Progenitor cell of endocrine pancreas (in vitro differentiated cells): Measurements from ENCODE around the gene COL12A1. TPM values are rescaled to one million over a fixed set of nuclear protein-coding genes. Genes with fewer than 3 reads are reported as not detected.

Experiments used
- DNase-seq: peaks from one replicate; pipeline ENCODE4 v3.0.0; 2021; ENCODE audit warnings: low spot score; ENCODE audit not compliant: unreplicated experiment
- H3K27ac Mint-ChIP-seq: 2 replicates; pipeline ENCODE4 v1.8.0; 2021; ENCODE audit warnings: mild to moderate bottlenecking, moderate library complexity, mixed read lengths
- H3K27me3 Mint-ChIP-seq: 2 replicates; pipeline ENCODE4 v1.8.0; 2021; ENCODE audit warnings: mixed read lengths
- H3K36me3 Mint-ChIP-seq: 2 replicates; pipeline ENCODE4 v1.8.0; 2022; ENCODE audit warnings: mixed read lengths; ENCODE audit not compliant: insufficient read depth
- H3K4me1 Mint-ChIP-seq: 2 replicates; pipeline ENCODE4 v1.8.0; 2021; ENCODE audit warnings: low read depth, mixed read lengths
- H3K4me3 Mint-ChIP-seq: 2 replicates; pipeline ENCODE4 v1.8.0; 2021; ENCODE audit warnings: low read depth, mild to moderate bottlenecking, moderate library complexity, mixed read lengths
- H3K9me3 Mint-ChIP-seq: 2 replicates; pipeline ENCODE4 v1.8.0; 2021; ENCODE audit warnings: low read depth, mixed read lengths
- total RNA-seq: library from RNA; stranded (reverse); gene quantifications from 2 replicates; pipeline ENCODE4 v1.2.1, GENCODE V29; 2021
- TF ChIP-seq, protein P1 (sequence below): fragments of 200-600 bp; sonication (generic); IDR thresholded peaks from one replicate; pipeline ENCODE4 v1.5.0; 2021; ENCODE audit warnings: antibody characterized with exemption, mild to moderate bottlenecking; ENCODE audit not compliant: unreplicated experiment

COL12A1 gene
- total RNA-seq, 1 donor from 2014 or later: 2.0 TPM

DNA sequence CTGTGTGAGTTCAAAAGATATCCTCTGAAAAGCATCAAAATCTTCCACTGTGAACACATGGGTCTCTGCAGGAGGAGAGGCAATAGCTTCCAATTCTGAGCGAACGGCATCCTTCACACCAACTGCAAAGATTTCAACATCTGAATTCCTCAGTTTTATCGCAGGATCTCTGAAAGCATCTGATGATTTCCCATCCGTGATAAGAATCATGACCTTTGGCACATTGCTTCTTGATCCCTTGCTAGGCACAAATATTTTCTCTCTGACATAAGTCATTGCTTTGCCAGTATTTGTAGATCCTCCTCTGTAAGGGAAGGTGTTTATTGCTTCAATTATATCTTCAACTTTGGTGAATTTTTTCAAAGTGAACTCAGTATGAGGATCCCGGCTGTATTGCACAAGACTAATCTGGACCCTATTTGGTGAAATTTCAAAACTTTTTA lies 22.7 kb downstream of the COL12A1 start:
- H3K4me1 Mint-ChIP-seq: no peaks in the 10 kb centered on the region
- H3K27ac Mint-ChIP-seq: no peak overlapping the region
- no peak for DNase-seq
- no peaks in the 10 kb centered on the region for H3K27me3 Mint-ChIP-seq
- no peak overlapping the region for H3K4me3 Mint-ChIP-seq
- TF ChIP-seq, protein P1, sequence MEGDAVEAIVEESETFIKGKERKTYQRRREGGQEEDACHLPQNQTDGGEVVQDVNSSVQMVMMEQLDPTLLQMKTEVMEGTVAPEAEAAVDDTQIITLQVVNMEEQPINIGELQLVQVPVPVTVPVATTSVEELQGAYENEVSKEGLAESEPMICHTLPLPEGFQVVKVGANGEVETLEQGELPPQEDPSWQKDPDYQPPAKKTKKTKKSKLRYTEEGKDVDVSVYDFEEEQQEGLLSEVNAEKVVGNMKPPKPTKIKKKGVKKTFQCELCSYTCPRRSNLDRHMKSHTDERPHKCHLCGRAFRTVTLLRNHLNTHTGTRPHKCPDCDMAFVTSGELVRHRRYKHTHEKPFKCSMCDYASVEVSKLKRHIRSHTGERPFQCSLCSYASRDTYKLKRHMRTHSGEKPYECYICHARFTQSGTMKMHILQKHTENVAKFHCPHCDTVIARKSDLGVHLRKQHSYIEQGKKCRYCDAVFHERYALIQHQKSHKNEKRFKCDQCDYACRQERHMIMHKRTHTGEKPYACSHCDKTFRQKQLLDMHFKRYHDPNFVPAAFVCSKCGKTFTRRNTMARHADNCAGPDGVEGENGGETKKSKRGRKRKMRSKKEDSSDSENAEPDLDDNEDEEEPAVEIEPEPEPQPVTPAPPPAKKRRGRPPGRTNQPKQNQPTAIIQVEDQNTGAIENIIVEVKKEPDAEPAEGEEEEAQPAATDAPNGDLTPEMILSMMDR: no peak
- no peaks in the 10 kb centered on the region for H3K36me3 Mint-ChIP-seq
- H3K9me3 Mint-ChIP-seq: peaks cover 9% of the 10 kb centered on the region

DNA sequence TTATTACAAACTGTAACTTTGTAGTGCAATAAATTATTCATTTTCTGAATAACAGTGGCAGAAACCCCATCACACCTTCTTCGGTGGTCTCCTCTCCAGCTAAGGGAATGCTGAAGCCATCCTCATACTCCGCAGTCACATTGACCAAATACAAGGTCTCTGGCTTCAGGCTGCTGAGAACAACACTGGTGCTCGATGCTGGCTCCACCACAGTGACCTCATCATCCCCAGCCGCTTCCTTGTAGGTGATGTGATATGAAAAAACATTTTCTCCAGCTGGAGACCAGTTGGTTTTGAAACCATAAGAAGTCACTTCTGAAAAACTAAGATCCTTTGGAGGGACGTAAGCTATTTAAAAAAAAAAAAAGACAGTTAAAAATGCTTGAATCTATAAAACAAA lies 25.0 kb downstream of the COL12A1 start:
- H3K36me3 Mint-ChIP-seq: no peaks in the 10 kb centered on the region
- H3K4me3 Mint-ChIP-seq: no peak overlapping the region
- DNase-seq: no peak
- H3K27ac Mint-ChIP-seq: no peak overlapping the region
- H3K27me3 Mint-ChIP-seq: no peaks in the 10 kb centered on the region
- H3K4me1 Mint-ChIP-seq: no peaks in the 10 kb centered on the region
- H3K9me3 Mint-ChIP-seq: peaks cover 6% of the 10 kb centered on the region
- TF ChIP-seq, protein P1: no peak

DNA sequence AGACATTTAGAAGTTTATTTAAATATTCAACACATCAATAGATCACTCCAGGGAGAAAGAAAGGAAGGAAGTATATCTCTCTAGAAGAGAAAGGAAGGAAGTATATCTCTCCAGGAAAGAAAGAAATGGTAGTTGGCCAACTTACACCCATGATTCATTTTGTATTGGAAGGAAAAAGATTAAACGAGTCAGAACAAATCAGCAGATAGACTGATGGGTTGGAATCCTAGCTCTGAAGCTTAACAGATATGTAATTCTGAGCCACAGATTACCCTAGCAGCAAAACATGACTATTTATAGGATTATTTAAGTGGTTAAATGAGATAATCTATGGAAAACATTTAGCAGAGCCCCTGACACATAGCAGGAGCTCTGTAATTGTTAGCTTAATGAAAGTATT lies 27.1 kb downstream of the COL12A1 start:
- Mint-ChIP-seq H3K27ac (no peak overlapping the region), H3K9me3 (no peaks in the 10 kb centered on the region)
- no peak for DNase-seq

DNA sequence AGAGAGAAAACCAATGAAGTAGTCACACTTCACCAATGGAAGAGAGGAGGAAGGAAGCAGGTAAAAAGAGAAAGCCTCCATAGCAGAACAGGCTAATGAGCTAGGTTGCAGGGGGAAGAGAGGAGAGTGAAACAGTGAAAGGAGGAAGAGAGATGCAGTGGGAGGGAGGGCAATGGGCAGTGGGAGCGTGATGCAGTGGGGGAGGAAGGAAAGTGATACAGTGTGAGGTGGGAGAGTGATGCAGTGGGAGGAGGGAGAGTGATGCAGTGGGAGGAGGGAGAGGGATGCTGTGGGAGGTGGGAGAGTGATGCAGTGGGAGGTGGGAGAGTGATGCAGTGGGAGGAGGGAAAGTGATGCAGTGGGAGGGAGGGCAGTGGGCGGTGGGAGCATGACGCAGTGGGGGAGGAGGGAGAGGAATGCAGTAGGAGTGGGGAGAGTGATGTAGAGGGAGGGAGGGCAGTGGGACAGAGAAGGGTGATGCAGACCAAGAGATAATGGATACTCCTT lies 29.7 kb downstream of the COL12A1 start:
- H3K36me3 Mint-ChIP-seq: no peaks in the 10 kb centered on the region
- H3K27ac Mint-ChIP-seq: no peak overlapping the region
- H3K9me3 Mint-ChIP-seq: no peaks in the 10 kb centered on the region
- H3K27me3 Mint-ChIP-seq: no peaks in the 10 kb centered on the region
- DNase-seq: no peak
- TF ChIP-seq, protein P1: no peak
- peaks cover 1% of the 10 kb centered on the region for H3K4me1 Mint-ChIP-seq
- H3K4me3 Mint-ChIP-seq: no peak overlapping the region

More for the DNA sequence above, 27.1 kb downstream of the COL12A1 start:
- TF ChIP-seq, protein P1: no peak
- Mint-ChIP-seq H3K36me3 (no peaks in the 10 kb centered on the region), H3K27me3 (no peaks in the 10 kb centered on the region), H3K4me1 (no peaks in the 10 kb centered on the region), H3K4me3 (no peak overlapping the region)

DNA sequence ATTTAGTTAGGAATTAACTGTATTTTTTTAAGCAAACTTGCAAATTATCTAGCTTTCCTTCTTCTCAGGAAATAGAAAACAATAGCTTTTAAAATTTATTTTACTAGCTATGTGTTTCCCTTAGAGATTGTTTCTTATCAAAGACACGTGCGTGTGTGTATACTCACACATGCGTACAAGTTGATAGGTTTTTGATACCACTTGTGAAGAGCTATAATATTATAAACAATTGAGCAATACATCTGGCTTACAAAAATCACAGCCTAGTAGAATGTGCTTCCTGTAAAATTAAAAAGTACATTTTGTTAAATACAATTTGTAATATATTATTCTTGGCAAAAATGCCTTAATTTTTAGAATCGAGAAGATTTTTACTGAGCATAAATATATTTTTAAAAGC lies 33.9 kb downstream of the COL12A1 start:
- Mint-ChIP-seq H3K4me1 (peaks cover 14% of the 10 kb centered on the region), H3K27me3 (no peaks in the 10 kb centered on the region), H3K27ac (no peak overlapping the region), H3K9me3 (no peaks in the 10 kb centered on the region), H3K36me3 (no peaks in the 10 kb centered on the region), H3K4me3 (no peak overlapping the region)
- no peak for DNase-seq
- TF ChIP-seq, protein P1: no peak
